Stimulated activated CD4-positive, alpha-beta T cell treated with anti-CD3 and anti-CD28 coated beads, Interleukin-1b, Interleukin-23, amount 100 ng/mL, for 4 hours (primary cell): ENCODE measurements around the gene C14orf93.
"Not testable (repeated sequence)": the region's sequence is repeated elsewhere in the genome, so short reads cannot be mapped to it uniquely, and the experiment has no call there.

ENCODE experiments used
- DNase-seq, 2 donors: peaks; one replicate each; pipeline ENCODE4 v3.0.0-alpha.2; 2020; ENCODE audit warnings: low read depth in 2 of 2

The C14orf93 gene

GRCh38 chr14:23021434-23021833, 11.5 kb upstream of the C14orf93 start:
- DNase-seq = no peak

DNA sequence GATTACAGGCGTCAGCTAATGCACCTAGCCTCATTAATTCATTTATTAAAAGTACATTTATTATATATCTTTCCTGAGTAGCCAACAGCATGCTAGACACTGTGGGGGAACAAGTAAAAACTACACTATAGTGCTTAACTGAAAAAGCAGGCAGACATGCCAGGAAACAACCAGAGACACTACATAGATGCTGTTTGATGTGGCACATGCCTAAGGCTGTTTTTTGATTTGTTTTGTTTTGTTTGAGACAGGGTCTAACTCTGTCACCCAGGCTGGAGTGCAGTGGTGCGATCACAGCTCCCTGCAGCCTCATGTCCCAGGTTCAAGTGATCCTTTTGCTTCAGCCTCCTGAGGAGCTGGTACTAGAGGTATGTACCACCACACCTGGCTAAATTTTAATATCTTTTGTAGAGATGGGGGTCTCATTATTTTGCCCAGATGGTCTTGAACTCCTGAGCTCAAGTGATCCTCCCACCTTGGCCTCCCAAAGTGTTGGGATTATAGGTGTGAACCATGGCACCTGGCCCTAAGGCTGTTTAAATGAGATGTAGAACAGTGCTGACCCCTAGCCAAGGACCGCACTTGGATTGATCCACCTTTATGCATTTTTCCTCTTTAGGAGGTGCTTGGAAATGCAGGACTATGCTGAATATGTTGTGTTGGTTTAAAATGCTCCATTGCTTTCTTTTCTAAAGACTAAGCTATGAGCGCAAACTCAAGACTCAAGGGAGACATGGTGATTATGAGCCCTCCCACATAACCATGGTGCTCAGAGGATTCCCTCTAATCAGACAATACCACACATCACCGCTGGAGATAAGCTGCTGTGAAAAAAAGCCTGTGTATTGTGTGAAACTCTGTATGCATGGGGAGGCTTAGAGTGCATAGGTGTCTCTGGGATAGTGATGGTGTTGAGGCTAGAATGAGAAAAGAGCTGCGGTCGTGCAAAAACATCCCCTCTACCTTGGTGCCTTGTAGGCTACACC, 10.5 kb upstream of the C14orf93 start:
- no peak for DNase-seq

GRCh38 chr14:23018107-23018506, 8.2 kb upstream of the C14orf93 start:
- DNase-seq = no peak

GRCh38 chr14:23017091-23017490, 7.1 kb upstream of the C14orf93 start:
- DNase-seq = no peak

GRCh38 chr14:23015618-23016017, 5.7 kb upstream of the C14orf93 start:
- no peak for DNase-seq

- not testable (repeated sequence) for DNase-seq
Observed at GRCh38 chr14:23013749-23014054, 3.8 kb upstream of the C14orf93 start.

DNA sequence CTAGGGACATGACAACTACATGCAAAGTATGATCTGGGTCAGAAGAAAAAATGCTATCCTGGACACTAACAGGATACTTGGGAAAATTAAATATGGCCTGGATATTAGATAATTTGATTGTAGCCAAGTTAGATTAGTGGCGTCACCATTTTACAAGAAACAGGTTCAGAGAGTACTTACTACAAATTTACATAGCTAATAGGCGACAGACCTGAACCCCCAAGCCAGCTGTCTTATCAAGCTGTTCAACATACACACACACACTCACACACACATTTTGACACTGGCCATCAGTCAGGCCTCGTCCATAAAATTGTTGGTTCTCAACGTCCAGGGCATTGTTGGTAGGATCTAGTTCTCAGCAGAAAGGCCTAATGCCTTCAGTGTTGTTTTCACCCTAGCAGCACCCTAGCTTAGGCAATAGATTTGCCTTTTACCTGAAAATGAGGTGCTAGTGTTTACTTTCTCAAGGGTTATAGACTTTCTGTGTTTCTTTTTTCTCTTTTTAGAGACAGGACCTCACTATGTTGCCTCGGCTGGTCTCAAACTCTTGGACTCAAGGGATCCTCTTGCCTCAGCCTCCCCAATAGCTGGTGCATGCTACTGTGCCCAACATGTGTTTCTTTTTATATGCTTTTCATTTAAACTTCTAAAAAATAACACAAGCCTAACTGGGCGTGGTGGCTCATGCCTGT, 3.3 kb upstream of the C14orf93 start:
- no peak for DNase-seq

GRCh38 chr14:23009483-23009938, 432 bp downstream of the C14orf93 start:
- no peak for DNase-seq

GRCh38 chr14:23008831-23009230, 1.1 kb downstream of the C14orf93 start:
- DNase-seq = no peak

DNA sequence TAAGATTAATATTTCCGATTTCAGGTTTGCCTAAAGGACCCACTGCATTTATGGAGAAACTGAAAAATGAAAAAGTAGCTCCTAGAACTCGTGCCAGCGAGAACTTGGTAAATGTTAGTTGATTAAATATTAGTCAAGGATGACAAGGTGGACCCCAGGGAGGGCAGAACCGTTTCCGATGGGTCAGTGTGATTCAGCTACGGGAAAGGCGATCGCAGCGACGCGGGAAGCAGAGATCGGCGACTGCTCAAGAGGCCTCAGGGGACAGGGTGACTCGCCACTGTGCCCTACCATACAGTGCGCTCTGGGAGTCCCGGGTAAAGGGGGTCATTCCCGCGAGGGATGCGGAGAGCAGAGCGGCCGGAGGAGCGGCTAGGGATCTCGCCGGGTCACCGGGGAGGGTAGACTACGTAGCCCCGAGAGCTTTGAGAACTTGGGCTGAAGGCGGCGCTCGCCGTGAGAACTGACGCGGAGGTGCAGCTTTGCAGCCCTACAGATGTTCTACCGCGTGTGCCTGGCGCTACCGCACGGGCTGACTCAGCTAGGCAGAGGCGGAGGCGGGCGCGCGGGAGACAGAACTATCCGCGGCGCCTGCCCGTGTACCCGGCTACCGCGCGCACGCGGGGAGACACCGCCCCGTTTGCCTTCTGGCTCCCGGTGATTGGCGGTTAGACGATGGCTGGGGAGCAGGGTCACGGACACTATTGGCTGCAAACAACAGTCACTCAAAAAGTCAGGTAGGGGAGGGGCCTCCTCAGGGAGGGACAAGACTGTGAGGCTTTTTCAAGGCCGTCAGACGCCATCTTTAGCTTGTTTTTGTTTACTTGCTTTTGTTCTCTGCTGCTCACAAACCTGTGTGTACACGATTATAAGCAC, 3.2 kb downstream of the C14orf93 start:
- peak; percentile 88 to 94 for DNase-seq

DNA sequence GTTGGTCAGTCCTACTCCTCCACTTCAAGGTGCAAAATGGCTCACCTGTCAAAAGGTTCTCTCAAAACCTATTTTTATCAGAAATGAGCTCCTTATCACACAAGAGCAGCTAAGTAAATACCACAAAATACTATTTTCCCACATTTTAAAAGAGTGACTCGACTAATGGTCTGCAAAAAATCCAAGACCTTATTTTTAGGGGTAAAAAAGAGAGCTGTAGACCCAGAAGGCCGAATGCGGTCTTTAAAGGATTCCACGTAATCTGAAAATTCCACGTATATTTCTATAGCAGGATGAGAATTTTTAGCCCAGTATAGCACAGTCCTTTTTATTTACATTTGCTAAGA, 3.8 kb downstream of the C14orf93 start:
- DNase-seq = no peak

GRCh38 chr14:23005451-23006187, 4.3 kb downstream of the C14orf93 start:
- no peak for DNase-seq

DNA sequence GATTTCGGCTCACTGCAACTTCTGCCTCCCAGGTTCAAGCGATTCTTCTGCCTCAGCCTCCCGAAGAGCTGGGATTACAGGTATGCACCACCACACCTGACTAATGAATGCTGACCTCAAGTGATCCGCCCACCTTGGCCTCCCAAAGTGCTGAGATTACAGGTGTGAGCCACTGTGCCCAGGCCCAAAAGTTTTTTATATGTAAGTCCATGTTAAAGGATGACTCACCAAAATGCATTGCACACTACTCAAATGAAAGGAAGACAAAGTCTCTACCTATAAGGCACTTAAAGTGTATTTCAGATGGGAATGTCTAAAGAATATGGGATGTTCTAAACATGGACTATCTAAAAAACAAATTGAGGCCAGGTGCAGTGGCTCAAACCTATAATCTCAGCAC, 5.7 kb downstream of the C14orf93 start:
- DNase-seq = not testable (repeated sequence)

GRCh38 chr14:23002592-23002991, 7.4 kb downstream of the C14orf93 start:
- no peak for DNase-seq

GRCh38 chr14:23000860-23001259, 9.1 kb downstream of the C14orf93 start:
- DNase-seq = no peak

DNA sequence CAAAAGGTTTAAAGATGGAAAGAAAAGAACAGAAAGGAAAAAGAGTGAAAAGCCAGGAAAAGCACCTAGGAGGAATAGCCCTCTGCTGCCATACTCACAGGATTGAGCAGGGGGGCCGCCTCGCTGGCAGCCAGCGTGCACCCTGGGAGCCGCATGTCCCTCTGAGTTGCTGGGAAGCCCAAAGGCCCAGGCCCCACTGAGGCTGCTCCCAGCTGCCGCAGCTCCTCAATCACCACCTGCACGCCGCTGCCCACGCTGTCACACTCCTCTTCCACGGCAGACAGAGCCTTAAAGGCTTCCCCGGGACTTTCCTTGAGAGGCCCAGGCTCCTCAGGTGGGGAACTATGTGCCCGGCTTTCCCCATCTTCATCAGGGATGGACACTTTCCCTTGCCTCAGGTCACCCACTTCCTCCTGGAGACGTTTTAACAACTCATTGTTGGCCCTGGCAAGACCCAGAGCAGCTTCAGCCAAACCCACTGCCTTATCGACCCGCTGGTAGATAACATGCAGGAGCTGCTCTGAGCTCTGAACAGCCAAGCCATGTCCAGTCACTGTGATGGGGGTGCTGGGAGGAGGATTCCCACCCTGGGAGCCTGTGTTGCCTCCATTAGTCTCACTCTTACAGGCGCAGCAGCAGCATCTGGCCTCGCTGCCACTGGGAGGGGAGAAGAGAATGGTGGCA, 11.5 kb downstream of the C14orf93 start:
- DNase-seq = no peak

DNA sequence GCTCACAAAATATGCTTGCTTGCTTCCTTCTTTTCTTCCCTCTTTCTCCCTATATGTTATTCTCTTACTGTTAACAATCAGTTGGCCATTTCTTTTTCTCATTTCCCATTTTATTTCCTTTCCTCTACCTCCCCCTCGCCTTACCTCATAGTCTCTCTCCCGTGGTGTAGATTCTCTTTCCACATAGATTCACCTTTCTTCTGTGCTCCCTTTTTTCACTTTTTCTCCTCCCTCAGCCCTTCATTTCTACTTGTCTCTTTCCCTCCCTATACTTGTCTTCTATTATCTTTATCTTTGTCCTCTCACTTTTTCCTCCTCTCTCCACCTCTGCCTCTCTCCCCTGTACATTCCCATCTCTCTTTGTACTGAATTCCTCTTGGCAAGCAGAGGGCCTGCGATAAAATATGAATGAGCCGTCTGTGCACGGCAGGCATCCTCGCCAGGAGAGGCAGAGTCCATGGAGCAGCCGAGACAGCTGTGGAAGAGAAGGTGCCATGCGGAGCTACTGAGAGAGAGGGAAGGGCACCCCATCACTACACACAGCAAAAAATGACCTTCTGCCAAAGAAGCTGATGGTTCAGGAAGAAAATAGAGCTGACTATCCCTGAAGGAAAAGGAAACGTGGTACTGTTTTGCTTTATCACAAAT, 12.1 kb downstream of the C14orf93 start:
- DNase-seq = no peak

DNA sequence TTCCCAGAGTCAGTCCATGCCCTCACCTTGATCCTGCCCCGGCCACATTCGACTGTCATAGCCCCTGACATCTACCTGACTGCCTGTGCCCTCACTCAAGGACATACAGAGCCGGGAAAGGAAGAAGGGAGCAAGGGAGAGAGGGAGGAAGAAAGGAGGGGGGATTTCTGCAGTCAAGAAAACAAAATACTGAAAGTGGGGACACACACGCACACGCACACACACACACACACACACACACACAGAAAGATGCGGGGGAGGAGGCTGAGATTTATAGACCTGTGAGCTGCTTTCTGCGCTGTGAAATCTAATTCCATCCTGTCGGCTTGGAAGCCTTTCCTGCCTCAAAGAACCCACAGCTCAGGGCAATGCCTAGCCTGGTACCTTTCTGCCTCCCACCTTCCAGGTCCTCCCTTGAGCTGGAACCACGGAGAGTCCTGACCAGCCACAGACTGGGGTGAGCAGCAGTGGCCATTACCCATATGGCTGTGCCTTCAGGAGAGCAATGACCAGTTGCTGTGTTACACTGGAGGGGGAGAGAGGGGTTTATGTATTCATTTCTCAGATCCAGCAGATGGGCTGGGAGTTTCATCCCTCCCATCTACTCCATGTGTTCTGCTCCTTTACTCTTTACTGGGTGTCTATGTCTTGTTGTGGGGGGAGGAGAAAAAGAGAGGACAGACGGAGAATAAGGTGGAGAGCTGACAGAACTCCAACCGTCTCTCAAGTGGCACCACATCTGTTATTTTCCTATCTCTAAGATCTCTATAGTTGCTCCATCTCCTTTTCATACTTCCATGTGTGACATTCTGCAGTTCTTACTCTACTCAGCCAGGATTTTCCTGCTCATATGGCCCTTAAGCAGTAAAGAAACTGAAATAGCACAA, 12.9 kb downstream of the C14orf93 start:
- no peak for DNase-seq

DNA sequence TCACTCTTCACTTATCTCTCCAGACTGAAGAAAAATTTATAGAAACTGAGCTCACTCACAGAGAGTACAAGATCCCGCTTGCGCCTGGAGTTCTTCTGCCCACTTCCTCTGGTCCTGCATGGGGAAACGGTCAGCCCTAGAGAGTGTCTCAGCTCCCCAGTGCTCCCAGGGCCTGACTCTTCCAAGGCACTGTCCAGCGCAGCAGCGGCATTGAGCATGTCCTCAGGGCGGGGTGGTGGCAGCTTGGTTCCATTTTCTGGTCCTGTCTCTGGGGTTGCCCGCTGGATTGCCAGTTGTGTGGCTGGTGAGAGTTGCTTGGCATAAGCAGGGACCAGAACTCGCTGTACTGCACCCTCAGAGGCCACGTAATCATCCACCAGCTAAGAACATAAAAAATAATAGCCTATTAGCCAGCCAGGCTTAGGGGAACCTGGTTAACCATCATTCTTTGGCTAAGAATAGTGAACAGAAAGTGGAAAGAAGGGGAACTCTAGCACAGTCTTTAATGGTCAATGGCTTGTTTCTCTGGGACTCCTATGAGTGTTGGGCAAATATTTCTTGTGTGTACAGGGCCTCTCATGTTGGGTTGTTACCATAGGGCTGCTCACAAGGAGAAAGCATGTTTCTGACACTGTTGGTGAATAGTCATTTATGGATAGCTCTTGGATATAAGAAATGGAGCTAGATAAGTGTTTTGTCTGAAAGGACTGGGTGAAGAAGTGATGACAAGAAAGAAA, 13.9 kb downstream of the C14orf93 start:
- no peak for DNase-seq
